ENCODE results near the gene ADGRB3. TPM values are rescaled to one million over a fixed set of nuclear protein-coding genes. Genes with fewer than 3 reads are reported as not detected.

Gene ADGRB3
- total and polyA plus RNA-seq, 8 donors: 0.04 to 0.34 (median 0.21) TPM

- Histone ChIP-seq H3K27ac (no peak overlapping the region), H3K4me3 (no peak overlapping the region), H3K36me3 (no peaks in the 10 kb centered on the region), H3K9me3 (no peaks in the 10 kb centered on the region), H3K4me1 (no peaks in the 10 kb centered on the region), H3K27me3 (no peaks in the 10 kb centered on the region)
- intact Hi-C loops (cut with DNase I): no loop called here
- no peak for TF ChIP-seq CTCF (IDR thresholded peaks at IDR 0.05)
- no peak for DNase-seq
- WGBS, 2 donors: 69 to 86% methylated on average over 1 of the region's 1 CpG
- no peak for FAIRE-seq
- no peak for ATAC-seq
These were observed 437.7 kb downstream of the ADGRB3 start for GRCh38 chr6:69072796-69073195.

GRCh38 chr6:69084746-69085335, 449.8 kb downstream of the ADGRB3 start:
- FAIRE-seq: no peak
- ATAC-seq: no peak
- 29 to 30% methylated on average over 4 of the region's 4 CpGs for WGBS, 2 donors

GRCh38 chr6:69086689-69087088, 451.6 kb downstream of the ADGRB3 start:
- H3K4me3 ChIP-seq: no peak overlapping the region
- H3K27ac ChIP-seq: no peak overlapping the region
- DNase-seq: no peak
- no peaks in the 10 kb centered on the region for H3K9me3 ChIP-seq
- intact Hi-C loops (cut with DNase I): no loop called here
- ATAC-seq: no peak
- no peaks in the 10 kb centered on the region for H3K27me3 ChIP-seq
- no peaks in the 10 kb centered on the region for H3K4me1 ChIP-seq
- FAIRE-seq: no peak
- no peak for TF ChIP-seq CTCF (IDR thresholded peaks at IDR 0.05)
- WGBS, 2 donors: 61 to 79% methylated on average over 2 of the region's 2 CpGs
- H3K36me3 ChIP-seq: no peaks in the 10 kb centered on the region

More at GRCh38 chr6:69084746-69085335, 449.8 kb downstream of the ADGRB3 start:
- Histone ChIP-seq H3K9me3 (no peaks in the 10 kb centered on the region), H3K27ac (no peak overlapping the region), H3K36me3 (no peaks in the 10 kb centered on the region), H3K4me1 (no peaks in the 10 kb centered on the region), H3K4me3 (no peak overlapping the region), H3K27me3 (no peaks in the 10 kb centered on the region)
- no peak for DNase-seq
- intact Hi-C loops (cut with DNase I): no loop called here
- TF ChIP-seq CTCF (IDR thresholded peaks at IDR 0.05): no peak

GRCh38 chr6:69089539-69089938, 454.5 kb downstream of the ADGRB3 start:
- no peak for ATAC-seq
- Histone ChIP-seq H3K9me3 (no peaks in the 10 kb centered on the region), H3K4me1 (no peaks in the 10 kb centered on the region), H3K27ac (no peak overlapping the region), H3K4me3 (no peak overlapping the region), H3K36me3 (no peaks in the 10 kb centered on the region), H3K27me3 (no peaks in the 10 kb centered on the region)
- no peak for TF ChIP-seq CTCF (IDR thresholded peaks at IDR 0.05)
- no peak for FAIRE-seq
- 42 to 63% methylated on average over 1 of the region's 1 CpG for WGBS, 2 donors
- intact Hi-C loops (cut with DNase I): no loop called here
- no peak for DNase-seq

- Histone ChIP-seq H3K4me3 (no peak overlapping the region), H3K36me3 (no peaks in the 10 kb centered on the region), H3K27me3 (no peaks in the 10 kb centered on the region), H3K27ac (no peak overlapping the region), H3K9me3 (no peaks in the 10 kb centered on the region), H3K4me1 (no peaks in the 10 kb centered on the region)
- intact Hi-C loops (cut with DNase I): no loop called here
- ATAC-seq: peak in 1 of 4 donors; percentile 36
- no peak for TF ChIP-seq CTCF (IDR thresholded peaks at IDR 0.05)
- no peak for DNase-seq
- FAIRE-seq: no peak
- WGBS, 2 donors: 59 to 74% methylated on average over 1 of the region's 1 CpG
These were observed 455.1 kb downstream of the ADGRB3 start for GRCh38 chr6:69090132-69090531.

Data from pancreas (tissue), 10 donors.